IMR-90 (cell line): Measurements from ENCODE around the gene ABAT. TPM values are rescaled to one million over a fixed set of nuclear protein-coding genes. Genes with fewer than 3 reads are reported as not detected.
"Not testable (repeated sequence)": the region's sequence is repeated elsewhere in the genome, so short reads cannot be mapped to it uniquely, and the experiment has no call there.

Experiments used
- ATAC-seq: fragments of 200-7000 bp; cut with Tn5 transposase; 2 replicates; pipeline ENCODE4 v1.9.1; 2020; ENCODE audit warnings: low read depth, mild to moderate bottlenecking, moderate library complexity
- BruUV-seq: library from RNA; stranded (reverse); fragments of 400-500 nt; replicated peaks from 2 replicates; lab custom pipeline; 2021; lab: Mats Ljungman, UMichigan
- CTCF ChIA-PET: fragments of 300-600 bp; formaldehyde crosslinking; extraction: SDS; loops from one replicate; lab custom pipeline; 2021; ENCODE audit warnings: antibody characterized with exemption; lab: Yijun Ruan, JAX
- POLR2A ChIA-PET: fragments of 300-600 bp; sonication (Branson Sonifier 250); formaldehyde crosslinking; loops from one replicate; lab custom pipeline; 2022; ENCODE audit warnings: antibody characterized with exemption; ENCODE audit not compliant: unreplicated experiment; lab: Charles Lee
- DNase-seq: peaks from one replicate; pipeline ENCODE4 v3.0.0; 2013
- H2AFZ ChIP-seq: replicated peaks from 2 replicates; pipeline ENCODE3; 2013; ENCODE audit warnings: low read length, mild to moderate bottlenecking; ENCODE audit not compliant: poor library complexity
- H2AK5ac ChIP-seq: 2 replicates; pipeline ENCODE4 v1.6.1; 2013; ENCODE audit warnings: low read depth, low read length, inconsistent platforms
- H2AK9ac ChIP-seq: replicated peaks from 2 replicates; pipeline ENCODE3; 2013; ENCODE audit warnings: mild to moderate bottlenecking, low read depth, low read length, moderate library complexity; ENCODE audit not compliant: poor library complexity
- H2BK120ac ChIP-seq: 2 replicates; pipeline ENCODE4 v1.6.1; 2013; ENCODE audit warnings: low read depth, low read length, inconsistent platforms
- H2BK15ac ChIP-seq: 3 replicates; pipeline ENCODE4 v1.6.1; 2013; ENCODE audit warnings: low read depth, low read length, inconsistent platforms
- H2BK20ac ChIP-seq: 2 replicates; pipeline ENCODE4 v1.6.1; 2013; ENCODE audit warnings: low read depth, mild to moderate bottlenecking, inconsistent platforms, low read length, moderate library complexity
- H2BK5ac ChIP-seq: 2 replicates; pipeline ENCODE4 v1.6.1; 2013; ENCODE audit warnings: mild to moderate bottlenecking, low read depth, low read length, inconsistent platforms; ENCODE audit not compliant: poor library complexity, severe bottlenecking
- H3K14ac ChIP-seq: replicated peaks from 2 replicates; pipeline ENCODE4 v1.6.1; 2013; ENCODE audit warnings: low read depth, low read length, inconsistent platforms
- H3K18ac ChIP-seq: 2 replicates; pipeline ENCODE4 v1.6.1; 2013; ENCODE audit warnings: low read depth, low read length, control low read depth
- H3K23ac ChIP-seq: 2 replicates; pipeline ENCODE4 v1.6.1; 2013; ENCODE audit warnings: low read depth, low read length, inconsistent platforms
- H3K27ac ChIP-seq: 2 replicates; pipeline ENCODE4 v1.5.1; 2013; ENCODE audit warnings: mild to moderate bottlenecking, control low read depth, low read length; ENCODE audit not compliant: insufficient read depth
- H3K27me3 ChIP-seq: 2 replicates; pipeline ENCODE4 v1.6.1; 2013; ENCODE audit warnings: low read length; ENCODE audit not compliant: control insufficient read depth, insufficient read depth
- H3K36me3 ChIP-seq: 2 replicates; pipeline ENCODE4 v1.6.1; 2013; ENCODE audit warnings: low read length, mixed read lengths; ENCODE audit not compliant: control insufficient read depth, insufficient read depth
- H3K4ac ChIP-seq: 2 replicates; pipeline ENCODE4 v1.6.1; 2013; ENCODE audit warnings: low read depth, low read length, inconsistent platforms
- H3K4me1 ChIP-seq: 2 replicates; pipeline ENCODE4 v1.6.1; 2013; ENCODE audit warnings: low read length, mixed read lengths; ENCODE audit not compliant: control insufficient read depth, insufficient read depth
- H3K4me2 ChIP-seq: 2 replicates; pipeline ENCODE4 v1.6.1; 2013; ENCODE audit warnings: low read depth, mild to moderate bottlenecking, control low read depth, low read length, moderate library complexity
- H3K4me3 ChIP-seq: 2 replicates; pipeline ENCODE4 v1.5.1; 2013; ENCODE audit warnings: low read depth, mild to moderate bottlenecking, control low read depth, low read length, moderate library complexity; ENCODE audit not compliant: insufficient read depth
- H3K56ac ChIP-seq: 2 replicates; pipeline ENCODE4 v1.6.1; 2013; ENCODE audit warnings: low read length, inconsistent platforms; ENCODE audit not compliant: insufficient read depth; ENCODE audit errors: extremely low read depth
- H3K79me1 ChIP-seq, 2 experiments: 2 replicates each; pipeline ENCODE4 v1.6.1; 2013; ENCODE audit warnings: low read length in 2 of 2, inconsistent platforms in 1 of 2, low read depth in 1 of 2
- H3K9ac ChIP-seq: 2 replicates; pipeline ENCODE4 v1.6.1; 2013; ENCODE audit warnings: low read depth, low read length, control low read depth
- H3K9me1 ChIP-seq: 2 replicates; pipeline ENCODE4 v1.6.1; 2013; ENCODE audit warnings: low read length, inconsistent platforms; ENCODE audit not compliant: insufficient read depth
- H3K9me3 ChIP-seq: 2 replicates; pipeline ENCODE4 v1.6.1; 2013; ENCODE audit warnings: low read length; ENCODE audit not compliant: control insufficient read depth, insufficient read depth
- H4K20me1 ChIP-seq: 2 replicates; pipeline ENCODE4 v1.6.1; 2013; ENCODE audit warnings: low read length, inconsistent platforms; ENCODE audit not compliant: insufficient read depth
- H4K5ac ChIP-seq: 2 replicates; pipeline ENCODE4 v1.6.1; 2013; ENCODE audit warnings: mild to moderate bottlenecking, low read depth, low read length, control low read depth
- H4K8ac ChIP-seq, 2 experiments: 2 replicates each; pipeline ENCODE4 v1.6.1; 2013; ENCODE audit warnings: low read depth in 2 of 2, low read length in 2 of 2, control low read depth in 1 of 2, inconsistent platforms in 1 of 2
- H4K91ac ChIP-seq: 2 replicates; pipeline ENCODE4 v1.6.1; 2013; ENCODE audit warnings: low read depth, low read length, inconsistent platforms; ENCODE audit not compliant: insufficient read depth
- MAFK ChIP-seq: IDR thresholded peaks from 2 replicates; pipeline ENCODE4 v1.6.1; 2012; ENCODE audit warnings: low read depth, low read length, improper control_type of control experiment
- RCOR1 ChIP-seq: IDR thresholded peaks from 2 replicates; pipeline ENCODE4 v1.6.1; 2012; ENCODE audit warnings: mild to moderate bottlenecking, low read length, improper control_type of control experiment; ENCODE audit not compliant: insufficient replicate concordance
- SMC3 ChIP-seq: fragments of 150-350 bp; IDR thresholded peaks from 2 replicates; pipeline ENCODE4 v1.6.1; 2016; ENCODE audit warnings: low read depth, mild to moderate bottlenecking, antibody characterized with exemption, low read length, moderate library complexity
- WGBS, 2 experiments: methylation state at CpG; one replicate each; pipeline versions ENCODE4 v1.1.5 to v1.1.7; 2013; ENCODE audit warnings: missing lambda C conversion rate in 2 of 2; ENCODE audit not compliant: insufficient read length in 1 of 2; ENCODE audit errors: extremely low coverage in 2 of 2; 5-methylcytosine and 5-hydroxymethylcytosine counted together
- dilution Hi-C: fragments of 300-500 bp; cut with HindIII; formaldehyde crosslinking; loops from one replicate; pipeline ENCODE4 v1.14.3; 2018; ENCODE audit warnings: low sequenced_read_pairs; ENCODE audit not compliant: unreplicated experiment
- in situ Hi-C: fragments of 300-500 bp; cut with MboI; formaldehyde crosslinking; loops from 3 replicates; pipeline ENCODE4 v1.14.3; 2019; ENCODE audit warnings: low sequenced_read_pairs, inconsistent platforms, mixed read lengths
- intact Hi-C: fragments of 100-400 bp; cut with micrococcal nuclease; formaldehyde crosslinking; loops from 2 replicates; pipeline ENCODE4 v1.10.0; 2022
- polyA plus RNA-seq, 3 experiments: library from polyadenylated mRNA; depleted of rRNA; stranded (reverse); fragments of >200 nt; gene quantifications; 2 replicates each; pipeline ENCODE4 v1.2.3, GENCODE V29; 2012; ENCODE audit warnings: low replicate concordance in 1 of 3
- total RNA-seq: library from RNA; depleted of rRNA; stranded (reverse); fragments of >200 nt; gene quantifications from 2 replicates; pipeline ENCODE4 v1.2.3, GENCODE V29; 2012

ABAT gene
- total and polyA plus RNA-seq, 2 of the 4 experiments (the other 2 are of a cell fraction): 4.5 to 6.9 TPM

DNA sequence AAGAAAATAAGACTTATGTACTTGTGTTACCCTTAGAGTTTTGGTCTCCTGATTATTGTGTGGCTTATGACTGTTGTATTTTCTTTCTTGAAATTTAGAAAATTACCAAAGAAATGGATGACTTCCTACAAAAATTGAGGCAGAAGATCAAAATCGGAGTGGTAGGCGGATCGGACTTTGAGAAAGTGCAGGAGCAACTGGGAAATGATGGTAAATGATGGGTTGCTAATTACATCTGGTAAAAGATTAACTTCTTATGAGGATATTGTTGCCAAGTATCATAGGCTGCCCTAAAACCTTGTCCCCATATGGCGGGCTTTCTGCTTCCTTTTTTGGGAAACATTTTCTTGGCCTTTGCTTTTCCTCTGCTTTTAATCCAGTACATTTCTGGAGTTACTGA lies 127.3 kb downstream of the ABAT start:
- BruUV-seq: no TSS peak
- no peak overlapping the region for H2AFZ ChIP-seq
- H4K20me1 ChIP-seq: peaks cover 67% of the 10 kb centered on the region
- no peak overlapping the region for H2BK20ac ChIP-seq
- H3K18ac ChIP-seq: no peak overlapping the region
- H4K5ac ChIP-seq: no peak overlapping the region
- ATAC-seq: no peak
- in situ Hi-C loops: no loop called here
- no peak overlapping the region for H3K27ac ChIP-seq
- H3K4ac ChIP-seq: no peak overlapping the region
- no peaks in the 10 kb centered on the region for H3K9me3 ChIP-seq
- H2BK120ac ChIP-seq: no peak overlapping the region
- no peak overlapping the region for H3K4me3 ChIP-seq
- dilution Hi-C loops: no loop called here
- H3K79me1 ChIP-seq: peaks cover 16 to 52% of the 10 kb centered on the region in 2 experiments
- DNase-seq: no peak
- H3K36me3 ChIP-seq: peaks cover 38% of the 10 kb centered on the region
- no peak overlapping the region for H3K9ac ChIP-seq
- ChIA-PET CTCF (no interaction called here), POLR2A (no interaction called here)
- H2AK9ac ChIP-seq: no peak overlapping the region
- no peak overlapping the region for H3K23ac ChIP-seq
- H2BK15ac ChIP-seq: no peak overlapping the region
- no peak overlapping the region for H3K14ac ChIP-seq
- no peak overlapping the region for H3K4me2 ChIP-seq
- no peak for TF ChIP-seq RCOR1
- no peak for TF ChIP-seq MAFK
- TF ChIP-seq SMC3: no peak
- no CpG with 5 or more reads among the region's 4 CpGs for WGBS, 2 experiments
- H3K4me1 ChIP-seq: peaks cover 3% of the 10 kb centered on the region
- no peaks in the 10 kb centered on the region for H3K27me3 ChIP-seq
- no peak overlapping the region for H4K91ac ChIP-seq
- H3K56ac ChIP-seq: no peak overlapping the region
- H2BK5ac ChIP-seq: no peak overlapping the region
- peaks cover 5% of the 10 kb centered on the region for H3K9me1 ChIP-seq
- no peak overlapping the region for H4K8ac ChIP-seq
- H2AK5ac ChIP-seq: no peak overlapping the region
- intact Hi-C loops: no loop called here

DNA sequence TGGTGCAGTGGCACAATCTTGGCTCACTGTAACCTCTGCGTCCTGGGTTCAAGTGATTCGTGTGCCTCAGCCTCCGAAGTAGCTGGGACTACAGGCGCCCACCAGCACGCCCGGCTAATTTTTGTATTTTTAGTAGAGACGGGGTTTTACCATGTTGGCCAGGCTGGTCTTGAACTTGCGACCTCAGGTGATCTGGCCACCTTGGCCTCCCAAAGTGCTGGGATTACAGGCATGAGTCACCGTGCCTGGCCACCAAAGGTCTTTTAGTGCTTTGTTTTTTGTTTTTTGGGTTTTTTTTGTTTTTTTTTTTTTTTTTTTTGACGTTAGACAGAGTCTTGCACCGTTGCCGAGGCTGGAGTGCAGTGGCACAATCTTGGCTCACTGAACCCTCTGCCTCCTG lies 129.3 kb downstream of the ABAT start:
- peaks cover 77% of the 10 kb centered on the region for H4K20me1 ChIP-seq
- H4K8ac ChIP-seq, H3K23ac ChIP-seq, H2BK20ac ChIP-seq, H3K27ac ChIP-seq, H3K56ac ChIP-seq, H2BK120ac ChIP-seq, intact Hi-C loops, H2BK15ac ChIP-seq, H3K9ac ChIP-seq, H3K4ac ChIP-seq, DNase-seq, H3K4me1 ChIP-seq, H4K5ac ChIP-seq, H3K14ac ChIP-seq, BruUV-seq, H2AK5ac ChIP-seq, POLR2A ChIA-PET, H3K9me3 ChIP-seq, H3K4me2 ChIP-seq, H4K91ac ChIP-seq, H3K18ac ChIP-seq, H2AK9ac ChIP-seq, H3K9me1 ChIP-seq, H2BK5ac ChIP-seq, in situ Hi-C loops, ATAC-seq, H2AFZ ChIP-seq, H3K4me3 ChIP-seq, H3K27me3 ChIP-seq, dilution Hi-C loops: not testable (repeated sequence)
- WGBS, 2 experiments: 100% methylated on average over 2 of the region's 12 CpGs; no CpG with 5 or more reads in 1 of the 2 experiments
- CTCF ChIA-PET: interaction anchor here (1.3 kb wide), 1 partner anchor 13 kb away, joined by 3 read pairs; no protein-coding TSS in a partner anchor
- H3K36me3 ChIP-seq: peaks cover 54% of the 10 kb centered on the region
- H3K79me1 ChIP-seq: peaks cover 25 to 50% of the 10 kb centered on the region in 2 experiments
